GM19239 (cell line): ENCODE measurements around the gene LSG1.
A peak's percentile ranks its signal among the peaks of the same experiment; 100 is the strongest.

Source experiments
- DNase-seq: peaks from one replicate; pipeline ENCODE4 v3.0.0; 2011; ENCODE audit warnings: low spot score; ENCODE audit not compliant: insufficient read length
- FAIRE-seq: peaks from 2 replicates; lab custom pipeline; 2011; peaks lifted over from hg19 to GRCh38; lab: Jason Lieb, UNC

Gene LSG1

GRCh38 chr3:194687638-194688199, 15.7 kb upstream of the LSG1 start:
- no peak for FAIRE-seq
- DNase-seq: no peak

- FAIRE-seq (no peak), DNase-seq (no peak)
Observed at GRCh38 chr3:194686816-194687637, 15.0 kb upstream of the LSG1 start.

GRCh38 chr3:194686414-194686815, 14.4 kb upstream of the LSG1 start:
- DNase-seq: no peak
- no peak for FAIRE-seq

GRCh38 chr3:194685718-194686413, 13.9 kb upstream of the LSG1 start, which contains the start of gene FAM43A:
Gene FAM43A (plus strand): TSS chr3:194685883. CDS start chr3:194686827, 944 bp downstream.
- FAIRE-seq: peak; percentile 11
- no peak for DNase-seq

GRCh38 chr3:194685065-194685717, 13.2 kb upstream of the LSG1 start:
- FAIRE-seq (peak; percentile 48), DNase-seq (no peak)

GRCh38 chr3:194683380-194683779, 11.4 kb upstream of the LSG1 start:
- FAIRE-seq (no peak), DNase-seq (no peak)

GRCh38 chr3:194682694-194683310, 10.8 kb upstream of the LSG1 start:
- DNase-seq (no peak), FAIRE-seq (peak; percentile 98)

- FAIRE-seq: no peak
Observed at GRCh38 chr3:194682189-194682693, 10.2 kb upstream of the LSG1 start.

GRCh38 chr3:194680888-194681615, 9.1 kb upstream of the LSG1 start:
- no peak for DNase-seq
- FAIRE-seq: no peak

More at GRCh38 chr3:194682189-194682693, 10.2 kb upstream of the LSG1 start:
- no peak for DNase-seq

GRCh38 chr3:194676471-194676870, 4.5 kb upstream of the LSG1 start:
- FAIRE-seq (no peak), DNase-seq (no peak)

- FAIRE-seq (no peak), DNase-seq (no peak)
Observed at GRCh38 chr3:194675680-194676079, 3.7 kb upstream of the LSG1 start.

GRCh38 chr3:194675081-194675640, 3.2 kb upstream of the LSG1 start:
- no peak for DNase-seq
- no peak for FAIRE-seq

- DNase-seq: no peak
- FAIRE-seq: no peak
Observed at GRCh38 chr3:194673761-194674160, 1.8 kb upstream of the LSG1 start.

- DNase-seq: no peak
- FAIRE-seq: no peak
Observed at GRCh38 chr3:194672876-194673275, 885 bp upstream of the LSG1 start.

- DNase-seq: no peak
- FAIRE-seq: no peak
Observed at GRCh38 chr3:194671511-194671899, 486 bp downstream of the LSG1 start.

GRCh38 chr3:194667363-194667762, 4.6 kb downstream of the LSG1 start:
- FAIRE-seq: no peak
- no peak for DNase-seq

- no peak for FAIRE-seq
- no peak for DNase-seq
Observed at GRCh38 chr3:194664857-194665256, 7.1 kb downstream of the LSG1 start.

GRCh38 chr3:194661946-194662345, 10.0 kb downstream of the LSG1 start:
- DNase-seq (no peak), FAIRE-seq (no peak)

- DNase-seq: no peak
- FAIRE-seq: no peak
Observed at GRCh38 chr3:194661374-194661773, 10.6 kb downstream of the LSG1 start.
